Measurements from ENCODE around the gene IGFL1. TPM values are rescaled to one million over a fixed set of nuclear protein-coding genes. Genes with fewer than 3 reads are reported as not detected.
"Not testable (repeated sequence)": the region's sequence is repeated elsewhere in the genome, so short reads cannot be mapped to it uniquely, and the experiment has no call there.

The IGFL1 gene
- 7.9 TPM for total RNA-seq

GRCh38 chr19:46229442-46229841, at the start of gene IGFL1:
Gene IGFL1 (plus strand): TSS chr19:46229742. CDS start chr19:46229775, 33 bp downstream.
- intact Hi-C loops (cut with DNase I) = no loop called here
- no peak within 1 kb of the TSS for H3K27ac ChIP-seq
- no peak within 1 kb of the TSS for H3K4me3 ChIP-seq
- TF ChIP-seq POLR2AphosphoS5 (IDR thresholded peaks at IDR 0.05; ENCODE audit: insufficient read depth in 1 of 2, low read depth in 1 of 2) (no peak), POLR2A (IDR thresholded peaks at IDR 0.05) (no peak)
- TF ChIP-seq, protein P1, sequence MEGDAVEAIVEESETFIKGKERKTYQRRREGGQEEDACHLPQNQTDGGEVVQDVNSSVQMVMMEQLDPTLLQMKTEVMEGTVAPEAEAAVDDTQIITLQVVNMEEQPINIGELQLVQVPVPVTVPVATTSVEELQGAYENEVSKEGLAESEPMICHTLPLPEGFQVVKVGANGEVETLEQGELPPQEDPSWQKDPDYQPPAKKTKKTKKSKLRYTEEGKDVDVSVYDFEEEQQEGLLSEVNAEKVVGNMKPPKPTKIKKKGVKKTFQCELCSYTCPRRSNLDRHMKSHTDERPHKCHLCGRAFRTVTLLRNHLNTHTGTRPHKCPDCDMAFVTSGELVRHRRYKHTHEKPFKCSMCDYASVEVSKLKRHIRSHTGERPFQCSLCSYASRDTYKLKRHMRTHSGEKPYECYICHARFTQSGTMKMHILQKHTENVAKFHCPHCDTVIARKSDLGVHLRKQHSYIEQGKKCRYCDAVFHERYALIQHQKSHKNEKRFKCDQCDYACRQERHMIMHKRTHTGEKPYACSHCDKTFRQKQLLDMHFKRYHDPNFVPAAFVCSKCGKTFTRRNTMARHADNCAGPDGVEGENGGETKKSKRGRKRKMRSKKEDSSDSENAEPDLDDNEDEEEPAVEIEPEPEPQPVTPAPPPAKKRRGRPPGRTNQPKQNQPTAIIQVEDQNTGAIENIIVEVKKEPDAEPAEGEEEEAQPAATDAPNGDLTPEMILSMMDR (IDR thresholded peaks at IDR 0.05) = no peak
- no peaks in the 10 kb centered on the region for H3K9me3 ChIP-seq
- H3K27me3 ChIP-seq = no peaks in the 10 kb centered on the region
- no peaks in the 10 kb centered on the region for H3K36me3 ChIP-seq
- DNase-seq (ENCODE audit: extremely low spot score in 2 of 2) = no peak
- peaks cover 6% of the 10 kb centered on the region for H3K4me1 ChIP-seq

DNA sequence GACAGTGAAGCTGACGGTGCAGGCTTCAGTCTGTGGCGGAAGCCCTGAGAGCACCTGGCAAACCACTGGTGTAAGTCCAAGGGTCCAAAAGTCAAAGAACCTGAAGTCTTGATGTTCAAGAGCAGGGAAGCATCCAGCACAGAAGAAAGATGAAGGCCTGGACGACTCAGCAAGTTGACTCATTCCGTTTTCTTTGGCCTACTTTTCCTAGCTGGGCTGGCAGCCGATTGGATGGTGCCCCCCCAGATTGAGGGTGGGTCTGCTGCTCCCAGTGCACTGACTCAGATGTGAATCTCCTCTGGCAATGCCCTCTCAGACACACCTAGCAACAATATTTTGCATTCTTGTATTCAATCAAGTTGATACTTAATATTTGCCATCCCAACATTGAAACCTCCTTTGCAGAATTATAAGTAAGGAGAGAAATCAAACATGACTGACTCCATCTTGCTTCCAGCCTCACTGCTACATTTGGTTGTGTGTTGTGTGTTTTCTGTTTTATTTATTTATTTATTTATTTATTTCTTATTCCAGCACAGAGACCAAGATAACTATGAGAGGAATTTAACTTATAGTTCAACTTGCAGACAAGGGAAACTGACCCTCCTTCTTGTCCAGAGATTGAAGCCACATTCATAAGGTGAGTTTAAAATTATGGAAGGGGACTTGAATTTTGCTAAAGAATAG, 48.7 kb upstream of the IGFL1 start:
- Histone ChIP-seq H3K36me3 (no peaks in the 10 kb centered on the region), H3K27me3 (no peaks in the 10 kb centered on the region), H3K4me1 (no peaks in the 10 kb centered on the region), H3K4me3 (no peak overlapping the region), H3K27ac (no peak overlapping the region), H3K9me3 (no peaks in the 10 kb centered on the region)
- DNase-seq (ENCODE audit: extremely low spot score in 2 of 2) = peak; percentile 27 to 55
- intact Hi-C loops (cut with DNase I) = no loop called here
- TF ChIP-seq POLR2AphosphoS5 (IDR thresholded peaks at IDR 0.05; ENCODE audit: insufficient read depth in 1 of 2, low read depth in 1 of 2) = no peak
- TF ChIP-seq POLR2A (IDR thresholded peaks at IDR 0.05) = no peak
- TF ChIP-seq, protein P1 (IDR thresholded peaks at IDR 0.05) = no peak

DNA sequence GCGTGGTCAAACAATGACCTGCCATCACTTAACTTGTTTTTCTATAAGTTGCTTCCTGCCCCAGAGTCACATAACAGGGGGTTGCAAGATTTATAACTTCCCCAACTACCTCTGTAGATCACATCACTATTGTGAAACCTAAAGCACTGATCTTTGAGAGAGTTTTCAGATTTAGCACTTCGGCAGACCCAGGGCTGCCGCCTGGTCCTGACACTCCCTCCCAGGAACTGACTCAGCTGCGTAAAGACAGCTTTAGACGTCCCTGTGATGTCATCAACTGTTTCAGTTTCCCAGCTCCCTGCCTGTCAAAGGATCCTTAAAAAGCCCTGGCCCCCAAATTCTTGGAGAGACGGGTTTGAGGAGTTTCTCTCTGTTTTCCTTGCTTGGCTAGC, 48.2 kb upstream of the IGFL1 start:
- H3K4me3 ChIP-seq = no peak overlapping the region
- H3K27ac ChIP-seq = no peak overlapping the region
- no peak for DNase-seq (ENCODE audit: extremely low spot score in 2 of 2)
- H3K4me1 ChIP-seq = no peaks in the 10 kb centered on the region
- intact Hi-C loops (cut with DNase I) = no loop called here
- no peak for TF ChIP-seq POLR2AphosphoS5 (IDR thresholded peaks at IDR 0.05; ENCODE audit: insufficient read depth in 1 of 2, low read depth in 1 of 2)
- TF ChIP-seq, protein P1 (IDR thresholded peaks at IDR 0.05) = no peak
- no peak for TF ChIP-seq POLR2A (IDR thresholded peaks at IDR 0.05)
- no peaks in the 10 kb centered on the region for H3K27me3 ChIP-seq
- H3K36me3 ChIP-seq = no peaks in the 10 kb centered on the region
- no peaks in the 10 kb centered on the region for H3K9me3 ChIP-seq

DNA sequence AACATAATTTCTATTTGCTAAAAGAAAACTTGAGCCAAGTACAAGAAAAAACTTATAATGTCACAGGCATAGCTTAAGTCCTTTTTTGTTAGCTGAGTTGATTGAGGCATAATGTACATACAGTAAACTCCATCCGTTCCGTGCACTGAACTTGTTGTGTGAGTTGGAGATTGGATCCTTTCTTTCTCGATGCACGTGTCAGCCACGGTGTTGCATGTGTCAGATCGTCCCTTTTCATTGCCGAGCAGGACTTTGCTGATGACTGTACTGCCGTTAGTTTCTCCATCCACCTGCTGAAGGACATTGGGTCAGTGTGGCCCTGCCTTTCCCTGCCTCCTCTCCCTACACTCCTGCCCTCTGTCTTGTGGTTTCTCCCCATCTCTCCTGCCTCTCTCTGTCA, 47.1 kb upstream of the IGFL1 start:
- Histone ChIP-seq H3K4me3 (no peak overlapping the region), H3K4me1 (no peaks in the 10 kb centered on the region), H3K27ac (no peak overlapping the region), H3K27me3 (no peaks in the 10 kb centered on the region), H3K36me3 (no peaks in the 10 kb centered on the region), H3K9me3 (no peaks in the 10 kb centered on the region)
- intact Hi-C loops (cut with DNase I) = no loop called here
- no peak for DNase-seq (ENCODE audit: extremely low spot score in 2 of 2)
- TF ChIP-seq POLR2AphosphoS5 (IDR thresholded peaks at IDR 0.05; ENCODE audit: insufficient read depth in 1 of 2, low read depth in 1 of 2) (no peak), POLR2A (IDR thresholded peaks at IDR 0.05) (no peak)
- TF ChIP-seq, protein P1 (IDR thresholded peaks at IDR 0.05) = no peak

DNA sequence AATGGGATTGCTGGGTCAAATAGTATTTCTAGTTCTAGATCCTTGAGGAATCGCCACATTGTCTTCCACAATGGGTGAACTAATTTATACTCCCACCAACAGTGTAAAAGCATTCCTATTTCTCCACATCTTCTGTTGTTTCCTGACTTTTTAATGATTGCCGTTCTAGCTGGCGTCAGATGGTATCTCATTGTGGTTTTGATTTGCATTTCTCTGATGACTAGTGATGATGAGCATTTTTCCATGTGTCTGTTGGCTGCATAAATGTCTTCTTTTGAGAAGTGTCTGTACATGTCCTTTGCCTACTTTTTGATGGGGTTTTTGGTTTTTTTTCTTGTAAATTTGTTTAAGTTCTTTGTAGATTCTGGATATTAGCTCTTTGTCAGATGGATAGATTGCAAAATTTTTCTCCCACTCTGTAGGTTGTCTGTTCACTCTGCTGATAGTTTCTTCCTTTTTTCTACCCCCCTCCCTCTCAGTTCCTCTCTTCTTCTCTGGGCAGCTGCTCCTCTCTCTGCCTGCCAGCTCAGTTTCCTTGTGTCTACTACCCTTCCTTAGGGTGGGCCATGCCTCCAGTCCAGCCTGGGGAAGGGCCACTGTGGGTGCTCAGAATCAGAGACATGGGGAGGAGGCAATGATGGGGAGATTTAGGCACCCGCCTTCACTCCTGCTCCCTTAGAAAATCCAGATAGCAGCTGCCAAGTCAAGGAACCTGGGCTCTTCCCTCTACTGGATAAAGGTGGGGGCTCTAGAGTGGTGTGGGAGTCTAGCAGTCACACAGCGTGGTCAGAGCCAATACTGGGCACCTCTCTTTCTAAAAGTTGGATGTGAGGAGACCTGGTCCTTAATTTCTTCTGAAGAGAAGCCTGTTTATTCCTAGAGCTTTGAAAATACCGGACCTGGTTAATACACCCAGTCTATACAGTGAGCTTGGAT, 44.5 kb upstream of the IGFL1 start:
- H3K27ac ChIP-seq; H3K9me3 ChIP-seq; H3K27me3 ChIP-seq; DNase-seq (ENCODE audit: extremely low spot score in 2 of 2); intact Hi-C loops (cut with DNase I); H3K36me3 ChIP-seq; H3K4me3 ChIP-seq; H3K4me1 ChIP-seq: not testable (repeated sequence)

All from vagina (tissue), 2 donors.